HG03342 (cell line): ENCODE data around the gene SYN1.

Experiments
- ATAC-seq: cut with Tn5 transposase; IDR thresholded peaks from one replicate; pipeline ENCODE4 v1.9.1; 2021; ENCODE audit warnings: mild to moderate bottlenecking, moderate library complexity; ENCODE audit not compliant: unreplicated experiment

SYN1 gene

GRCh38 chrX:47540754-47541538 lies 78.7 kb downstream of the SYN1 start:
- ATAC-seq = no peak

GRCh38 chrX:47539860-47540259 lies 79.8 kb downstream of the SYN1 start:
- ATAC-seq = no peak

GRCh38 chrX:47530049-47530448 lies 89.6 kb downstream of the SYN1 start:
- no peak for ATAC-seq

- ATAC-seq = no peak
Measured at GRCh38 chrX:47529548-47529947, 90.1 kb downstream of the SYN1 start.

GRCh38 chrX:47523713-47524166 lies 95.9 kb downstream of the SYN1 start:
- ATAC-seq = peak; percentile 33

GRCh38 chrX:47523297-47523696 lies 96.4 kb downstream of the SYN1 start:
- peak; percentile 84 for ATAC-seq
